K562 (cell line): ENCODE data around the gene SLC2A9. TPM values are rescaled to one million over a fixed set of nuclear protein-coding genes. Genes with fewer than 3 reads are reported as not detected.

ENCODE experiments used
- ATAC-seq: fragments of 200-7000 bp; cut with Tn5 transposase; 3 replicates; pipeline ENCODE4 v1.9.1; 2020; ENCODE audit warnings: moderate library complexity
- BruUV-seq: library from RNA; stranded (reverse); fragments of 400-500 nt; replicated peaks from 2 replicates; lab custom pipeline; 2021; lab: Mats Ljungman, UMichigan
- CTCF ChIA-PET: fragments of 300-600 bp; formaldehyde crosslinking; extraction: SDS; loops from one replicate; lab custom pipeline; 2021; ENCODE audit warnings: low intra/inter-chr PET ratio; lab: Yijun Ruan, JAX
- POLR2A ChIA-PET: fragments of 300-600, 350-650 bp; sonication (Branson Sonifier 250); formaldehyde crosslinking; extraction: SDS; loops from one replicate; lab custom pipeline; 2021; ENCODE audit warnings: antibody characterized with exemption, inconsistent platforms; lab: Yijun Ruan, JAX
- DNase-seq, 4 experiments: peaks; one replicate each; pipeline versions ENCODE4 v3.0.0 to v3.0.0-alpha.2; 2011 to 2018; ENCODE audit warnings: low spot score in 3 of 4, mixed read lengths in 3 of 4; ENCODE audit errors: extremely low read depth in 1 of 4
- FAIRE-seq: peaks from 2 replicates; lab custom pipeline; 2011; peaks lifted over from hg19 to GRCh38; lab: Jason Lieb, UNC
- H2AFZ ChIP-seq: 2 replicates; pipeline ENCODE4 v1.6.0; 2011; ENCODE audit warnings: low read depth, low read length, control low read depth, inconsistent platforms
- H3K27ac ChIP-seq: fragments of 200-600 bp; 3 replicates; pipeline ENCODE4 v1.8.0; 2011; ENCODE audit warnings: low read depth, mild to moderate bottlenecking, control low read depth, inconsistent platforms, low read length, moderate library complexity, mixed read lengths; ENCODE audit errors: extremely low read depth
- H3K27me3 ChIP-seq, 2 experiments: fragments of 300-600 bp in 1 of 2; 2 replicates in 1 of 2; 3 replicates in 1 of 2; pipeline versions ENCODE4 v1.6.0 to v1.8.0; 2011; ENCODE audit warnings: inconsistent platforms in 2 of 2, low read length in 2 of 2, mild to moderate bottlenecking in 1 of 2, mixed read lengths in 1 of 2, moderate library complexity in 1 of 2; ENCODE audit not compliant: control insufficient read depth in 2 of 2, insufficient read depth in 2 of 2
- H3K36me3 ChIP-seq: fragments of 300-600 bp; 3 replicates; pipeline ENCODE4 v1.8.0; 2011; ENCODE audit warnings: mild to moderate bottlenecking, low read length, inconsistent platforms; ENCODE audit not compliant: control insufficient read depth, insufficient read depth
- H3K4me1 ChIP-seq, 2 experiments: fragments of 200-600 bp in 1 of 2; replicated peaks in 1 of 2; 2 replicates in 1 of 2; 3 replicates in 1 of 2; pipeline versions ENCODE4 v1.5.1 to v1.8.0; 2011; ENCODE audit warnings: inconsistent platforms in 2 of 2, low read length in 2 of 2, mild to moderate bottlenecking in 1 of 2, mixed read lengths in 1 of 2, moderate library complexity in 1 of 2; ENCODE audit not compliant: control insufficient read depth in 2 of 2, insufficient read depth in 2 of 2
- H3K4me2 ChIP-seq: 2 replicates; pipeline ENCODE4 v1.6.1; 2011; ENCODE audit warnings: low read length, control low read depth, inconsistent platforms, mixed read lengths; ENCODE audit not compliant: insufficient read depth
- H3K4me3 ChIP-seq: fragments of 200-600 bp; sonication (generic), shearing (Covaris generic); 2 replicates; pipeline ENCODE4 v1.5.1; 2016; ENCODE audit warnings: control low read depth, inconsistent platforms
- H3K79me2 ChIP-seq: fragments of 200-600 bp; 3 replicates; pipeline ENCODE4 v1.8.0; 2011; ENCODE audit warnings: low read length, inconsistent platforms; ENCODE audit not compliant: control insufficient read depth, insufficient read depth
- H3K9ac ChIP-seq, 2 experiments: 2 replicates each; pipeline versions ENCODE4 v1.6.0 to v1.6.1; 2011; ENCODE audit warnings: low read depth in 2 of 2, low read length in 2 of 2, control low read depth in 1 of 2, inconsistent platforms in 1 of 2, mild to moderate bottlenecking in 1 of 2, mixed read lengths in 1 of 2; ENCODE audit not compliant: insufficient read depth in 1 of 2
- H3K9me1 ChIP-seq: one replicate; pipeline ENCODE4 v1.6.0; 2011; ENCODE audit warnings: inconsistent platforms, mild to moderate bottlenecking, low read length, moderate library complexity; ENCODE audit not compliant: control insufficient read depth, insufficient read depth
- H3K9me3 ChIP-seq: replicated peaks from 2 replicates; pipeline ENCODE4 v1.5.1; 2011; ENCODE audit warnings: low read depth, low read length, inconsistent platforms; ENCODE audit not compliant: control insufficient read depth, insufficient read depth
- H4K20me1 ChIP-seq: replicated peaks from 2 replicates; pipeline ENCODE4 v1.6.1; 2011; ENCODE audit warnings: low read length, inconsistent platforms, mixed read lengths; ENCODE audit not compliant: control insufficient read depth, insufficient read depth
- ARHGAP35 ChIP-seq: fragments of 450-650 bp; IDR thresholded peaks from 2 replicates; pipeline ENCODE4 v1.6.1; 2018; ENCODE audit not compliant: partially characterized antibody
- BMI1 ChIP-seq: fragments of 150-350 bp; IDR thresholded peaks from 2 replicates; pipeline ENCODE4 v1.6.1; 2014; ENCODE audit warnings: low read length
- COPS2 ChIP-seq: fragments of 450-650 bp; conservative IDR thresholded peaks from 2 replicates; pipeline ENCODE4 v1.6.1; 2016; ENCODE audit warnings: mild to moderate bottlenecking, moderate library complexity
- DPF2 ChIP-seq: fragments of 450-650 bp; IDR thresholded peaks from 2 replicates; pipeline ENCODE4 v1.6.1; 2016
- FOXJ3 ChIP-seq: sonication (generic); formaldehyde crosslinking; IDR thresholded peaks from 2 replicates; pipeline ENCODE4 v1.4.0; 2020; ENCODE audit warnings: mild to moderate bottlenecking, missing genetic modification reagents
- HLTF ChIP-seq: fragments of 450-650 bp; IDR thresholded peaks from 2 replicates; pipeline ENCODE4 v1.6.1; 2016
- NR2C1 ChIP-seq, 2 experiments: fragments of 450-650 bp; IDR thresholded peaks; 2 replicates each; pipeline ENCODE4 v1.6.1; 2017; ENCODE audit warnings: mild to moderate bottlenecking in 2 of 2, antibody characterized with exemption in 1 of 2, inconsistent platforms in 1 of 2, missing compliant biosample characterization in 1 of 2, missing genetic modification characterization in 1 of 2
- PHB ChIP-seq: fragments of 250-450 bp; sonication (Bioruptor Pico); IDR thresholded peaks from 2 replicates; pipeline ENCODE4 v1.5.0; 2021
- PHF20 ChIP-seq: fragments of 450-650 bp; IDR thresholded peaks from 2 replicates; pipeline ENCODE4 v1.6.1; 2018; ENCODE audit not compliant: partially characterized antibody
- PHF21A ChIP-seq: fragments of 450-650 bp; IDR thresholded peaks from 2 replicates; pipeline ENCODE4 v1.6.1; 2017; ENCODE audit warnings: low read depth, borderline replicate concordance
- RBM15 ChIP-seq: fragments of 200-400 bp; formaldehyde crosslinking; IDR thresholded peaks from 2 replicates; pipeline ENCODE4 v1.6.1; 2018; ENCODE audit warnings: mild to moderate bottlenecking, low read length, moderate library complexity; ENCODE audit not compliant: insufficient read depth
- SAFB2 ChIP-seq: fragments of 200-400 bp; formaldehyde crosslinking; IDR thresholded peaks from 2 replicates; pipeline ENCODE4 v1.6.1; 2018; ENCODE audit warnings: borderline replicate concordance, low read length, low read depth, moderate library complexity; ENCODE audit not compliant: severe bottlenecking
- TAF7 ChIP-seq: fragments of 450-650 bp; IDR thresholded peaks from 2 replicates; pipeline ENCODE4 v1.6.1; 2016; ENCODE audit warnings: missing genetic modification characterization, missing compliant biosample characterization
- TEAD4 ChIP-seq, 2 experiments: sonication (generic) in 1 of 2; formaldehyde crosslinking in 1 of 2; IDR thresholded peaks; 2 replicates each; pipeline versions ENCODE4 v1.6.1 to v1.8.0; 2012 to 2022; ENCODE audit warnings: borderline replicate concordance in 1 of 2, inconsistent platforms in 1 of 2, low read length in 1 of 2, mild to moderate bottlenecking in 1 of 2, missing genetic modification reagents in 1 of 2
- ZBED1 ChIP-seq: IDR thresholded peaks from 2 replicates; pipeline ENCODE4 v1.6.1; 2014
- ZKSCAN1 ChIP-seq: fragments of 150-350 bp; IDR thresholded peaks from 2 replicates; pipeline ENCODE4 v1.6.1; 2016; ENCODE audit warnings: low read depth, low read length
- ZNF212 ChIP-seq: fragments of 450-650 bp; formaldehyde crosslinking; IDR thresholded peaks from 2 replicates; pipeline ENCODE4 v1.4.0; 2020; ENCODE audit warnings: mild to moderate bottlenecking
- WGBS: fragments of 100-300 bp; shearing (Covaris generic); methylation state at CpG from one replicate; pipeline ENCODE4 v1.1.6; 2016; ENCODE audit warnings: low coverage, mixed read lengths; ENCODE audit not compliant: insufficient coverage; ENCODE audit errors: missing lambda C conversion rate; 5-methylcytosine and 5-hydroxymethylcytosine counted together
- in situ Hi-C: fragments of 300-500 bp; cut with MboI; formaldehyde crosslinking; loops from 4 replicates; pipeline ENCODE4 v1.15.0; 2018; ENCODE audit warnings: inconsistent platforms, mixed read lengths
- intact Hi-C: fragments of 100-400 bp; cut with micrococcal nuclease; formaldehyde crosslinking; loops from 2 replicates; pipeline ENCODE4 v1.14.2; 2022
- polyA plus RNA-seq, 8 experiments: library from polyadenylated mRNA; depleted of rRNA in 4 of 8; stranded (reverse) in 5 of 8; unstranded in 3 of 8; fragments of >200 nt; fragmentation: Nextera tagmentation in 2 of 8; fragmentation: Illumina TruSeq in 1 of 8; extraction: Ambion mirVana in 2 of 8; extraction: Trizol in 1 of 8; gene quantifications; 2 replicates each; pipeline versions ENCODE4 v1.2.1 to v1.2.3, GENCODE V29; 2011 to 2014; ENCODE audit warnings: inconsistent platforms in 1 of 8, missing spikeins in 1 of 8
- total RNA-seq, 7 experiments: library from RNA; depleted of rRNA in 6 of 7; stranded (reverse); fragments of >200 nt in 6 of 7; fragmentation: Illumina TruSeq in 2 of 7; extraction: Trizol in 2 of 7; gene quantifications; 2 replicates each; pipeline versions ENCODE4 v1.2.1 to v1.2.3, GENCODE V29; 2011 to 2021; ENCODE audit warnings: low replicate concordance in 1 of 7
- TF ChIP-seq, protein P1 (sequence below), 2 experiments: fragments of 450-650 bp; IDR thresholded peaks; 2 replicates each; pipeline ENCODE4 v1.6.1; 2016
- TF ChIP-seq, protein P2 (sequence below), 2 experiments: fragments of 250-450 bp in 1 of 2; fragments of 450-650 bp in 1 of 2; sonication (Bioruptor Pico) in 1 of 2; IDR thresholded peaks; 2 replicates each; pipeline versions ENCODE4 v1.6.1 to v1.8.0; 2016 to 2021; ENCODE audit warnings: mild to moderate bottlenecking in 2 of 2, moderate library complexity in 2 of 2, missing compliant biosample characterization in 1 of 2, missing genetic modification characterization in 1 of 2
- TF ChIP-seq, protein P3 (sequence below): sonication (generic); formaldehyde crosslinking; IDR thresholded peaks from 2 replicates; pipeline ENCODE4 v1.8.1; 2022; ENCODE audit warnings: missing genetic modification reagents

SLC2A9 gene
- total and polyA plus RNA-seq, 9 of the 15 experiments (the other 6 are each of a cell fraction or from before 2014, with no cell fraction given) = 0.15 to 1.9 (median 0.76) TPM

DNA sequence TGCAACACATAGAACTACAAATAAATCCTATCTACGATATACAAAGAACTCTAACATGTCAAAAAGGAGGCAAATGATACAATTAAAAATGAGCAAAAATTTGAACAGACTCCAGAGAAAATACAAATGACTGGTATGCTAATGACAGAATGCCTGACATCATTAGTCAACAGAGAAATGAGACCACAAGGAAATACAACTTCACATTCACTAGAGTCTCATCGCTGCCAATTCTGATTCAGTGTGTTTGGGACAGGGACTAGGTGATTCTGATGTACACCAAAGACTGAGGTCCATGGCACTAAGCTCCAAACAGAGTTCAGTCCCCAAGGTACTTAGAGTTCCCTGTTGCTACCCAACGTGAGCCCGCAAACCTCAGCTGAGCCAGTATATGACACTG lies 23.4 kb downstream of the SLC2A9 start (continued):
- TF ChIP-seq PHF21A (no peak), PHB (no peak), TEAD4 (IDR thresholded peaks at IDR 0.05; ENCODE audit: low read length) (no peak), TEAD4 (CRISPR knock-in tag; IDR thresholded peaks at IDR 0.05; ENCODE audit: borderline replicate concordance) (no peak), BMI1 (no peak), ZKSCAN1 (no peak)

DNA sequence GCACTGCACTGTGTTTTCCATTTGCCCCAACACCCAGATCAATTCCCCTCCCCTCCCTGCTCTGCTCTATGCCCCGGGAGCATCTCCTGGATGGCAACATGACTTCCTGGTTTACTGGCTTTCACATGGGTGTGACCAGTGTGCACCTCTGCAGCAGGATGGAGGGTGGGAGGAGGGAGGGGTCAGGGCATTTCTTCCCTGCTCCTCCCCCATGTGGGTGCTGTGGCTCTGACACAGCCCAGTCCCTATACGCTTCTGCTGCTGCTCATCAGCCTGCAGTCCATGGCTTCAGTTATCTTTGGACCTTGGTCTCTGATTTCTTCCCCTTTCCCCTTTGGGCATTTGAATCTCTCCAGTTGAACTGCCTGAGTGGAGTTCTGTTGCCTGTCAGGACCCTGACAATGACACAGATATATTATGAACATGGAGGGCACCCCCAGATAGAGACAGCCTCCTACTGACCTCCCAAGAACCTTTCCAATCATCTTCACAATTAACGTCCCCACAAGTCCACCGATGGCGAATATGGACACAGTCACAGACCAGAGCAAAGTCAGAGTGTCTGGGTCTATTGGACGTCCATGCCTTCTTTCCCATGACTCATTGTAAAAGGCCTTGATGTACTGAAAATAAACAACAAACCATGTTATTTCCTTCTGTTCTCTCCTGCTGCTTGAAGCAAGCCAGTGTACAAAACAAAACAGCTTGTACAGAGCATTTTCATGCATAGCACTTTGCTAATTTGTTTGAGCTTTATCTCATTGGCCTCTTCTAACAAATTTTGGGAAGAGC lies 24.8 kb downstream of the SLC2A9 start:
- ChIA-PET CTCF (no interaction called here), POLR2A (no interaction called here)
- in situ Hi-C loops (no loop called here), intact Hi-C loops (no loop called here)
- Histone ChIP-seq H3K27me3 (no peaks in the 10 kb centered on the region), H3K4me1 (no peaks in the 10 kb centered on the region), H3K79me2 (no peaks in the 10 kb centered on the region), H3K9me1 (no peaks in the 10 kb centered on the region), H3K27ac (no peak overlapping the region), H3K9me3 (no peaks in the 10 kb centered on the region), H3K9ac (no peak overlapping the region), H3K36me3 (no peaks in the 10 kb centered on the region), H4K20me1 (no peaks in the 10 kb centered on the region), H3K4me2 (no peak overlapping the region), H2AFZ (no peak overlapping the region), H3K4me3 (no peak overlapping the region)
- DNase-seq = no peak
- FAIRE-seq = no peak
- TF ChIP-seq NR2C1 (IDR thresholded peaks at IDR 0.05) (no peak), NR2C1 (tag; IDR thresholded peaks at IDR 0.05) (no peak), PHF20 (no peak), DPF2 (no peak), COPS2 (no peak), ZNF212 (CRISPR knock-in tag) (no peak), SAFB2 (no peak), FOXJ3 (no peak), HLTF (no peak), TAF7 (tag) (no peak), RBM15 (no peak), ZBED1 (no peak), ARHGAP35 (no peak)
- TF ChIP-seq, protein P1, sequence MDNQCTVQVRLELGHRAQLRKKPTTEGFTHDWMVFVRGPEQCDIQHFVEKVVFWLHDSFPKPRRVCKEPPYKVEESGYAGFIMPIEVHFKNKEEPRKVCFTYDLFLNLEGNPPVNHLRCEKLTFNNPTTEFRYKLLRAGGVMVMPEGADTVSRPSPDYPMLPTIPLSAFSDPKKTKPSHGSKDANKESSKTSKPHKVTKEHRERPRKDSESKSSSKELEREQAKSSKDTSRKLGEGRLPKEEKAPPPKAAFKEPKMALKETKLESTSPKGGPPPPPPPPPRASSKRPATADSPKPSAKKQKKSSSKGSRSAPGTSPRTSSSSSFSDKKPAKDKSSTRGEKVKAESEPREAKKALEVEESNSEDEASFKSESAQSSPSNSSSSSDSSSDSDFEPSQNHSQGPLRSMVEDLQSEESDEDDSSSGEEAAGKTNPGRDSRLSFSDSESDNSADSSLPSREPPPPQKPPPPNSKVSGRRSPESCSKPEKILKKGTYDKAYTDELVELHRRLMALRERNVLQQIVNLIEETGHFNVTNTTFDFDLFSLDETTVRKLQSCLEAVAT (IDR thresholded peaks at IDR 0.05) = no peak
- TF ChIP-seq, protein P2, sequence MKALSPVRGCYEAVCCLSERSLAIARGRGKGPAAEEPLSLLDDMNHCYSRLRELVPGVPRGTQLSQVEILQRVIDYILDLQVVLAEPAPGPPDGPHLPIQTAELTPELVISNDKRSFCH (CRISPR knock-in tag; IDR thresholded peaks at IDR 0.05) = no peak
- TF ChIP-seq, protein P2 (tag; IDR thresholded peaks at IDR 0.05) = no peak
- TF ChIP-seq, protein P3, sequence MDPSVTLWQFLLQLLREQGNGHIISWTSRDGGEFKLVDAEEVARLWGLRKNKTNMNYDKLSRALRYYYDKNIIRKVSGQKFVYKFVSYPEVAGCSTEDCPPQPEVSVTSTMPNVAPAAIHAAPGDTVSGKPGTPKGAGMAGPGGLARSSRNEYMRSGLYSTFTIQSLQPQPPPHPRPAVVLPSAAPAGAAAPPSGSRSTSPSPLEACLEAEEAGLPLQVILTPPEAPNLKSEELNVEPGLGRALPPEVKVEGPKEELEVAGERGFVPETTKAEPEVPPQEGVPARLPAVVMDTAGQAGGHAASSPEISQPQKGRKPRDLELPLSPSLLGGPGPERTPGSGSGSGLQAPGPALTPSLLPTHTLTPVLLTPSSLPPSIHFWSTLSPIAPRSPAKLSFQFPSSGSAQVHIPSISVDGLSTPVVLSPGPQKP (CRISPR knock-in tag) = no peak
- WGBS = 0% methylated on average over 6 of the region's 6 CpGs
- ATAC-seq = no peak
- BruUV-seq = no TSS peak
